Stimulated activated CD8-positive, alpha-beta memory T cell treated with anti-CD3 and anti-CD28 coated beads, Interleukin-12 subunit alpha, Interleukin-12 subunit beta, amount 100 ng/mL, for 4 hours (primary cell): Measurements from ENCODE around the gene LRRC71.

Source experiments
- DNase-seq: peaks from one replicate; pipeline ENCODE4 v3.0.0-alpha.2; 2020; ENCODE audit warnings: low read depth

The LRRC71 gene

GRCh38 chr1:156947127-156947526 is 26.7 kb downstream of the LRRC71 start:
- no peak for DNase-seq

GRCh38 chr1:156947818-156948525 is 27.5 kb downstream of the LRRC71 start:
- DNase-seq: no peak

- DNase-seq: no peak
Observed at GRCh38 chr1:156948708-156949107, 28.3 kb downstream of the LRRC71 start.

- no peak for DNase-seq
Observed at GRCh38 chr1:156949127-156949526, 28.7 kb downstream of the LRRC71 start.

- no peak for DNase-seq
Observed at GRCh38 chr1:156951371-156951770, 30.9 kb downstream of the LRRC71 start.

GRCh38 chr1:156953571-156953970 is 33.1 kb downstream of the LRRC71 start:
- no peak for DNase-seq

GRCh38 chr1:156956333-156956732 is 35.9 kb downstream of the LRRC71 start:
- no peak for DNase-seq

- no peak for DNase-seq
Observed at GRCh38 chr1:156957634-156958033, 37.2 kb downstream of the LRRC71 start.

GRCh38 chr1:156958247-156958714 is 37.8 kb downstream of the LRRC71 start:
- no peak for DNase-seq

GRCh38 chr1:156959414-156959813 is 39.0 kb downstream of the LRRC71 start:
- DNase-seq: no peak

- DNase-seq: no peak
Observed at GRCh38 chr1:156959925-156960324, 39.5 kb downstream of the LRRC71 start.

GRCh38 chr1:156961709-156962108 is 41.3 kb downstream of the LRRC71 start:
- DNase-seq: no peak

GRCh38 chr1:156963621-156964020 is 43.2 kb downstream of the LRRC71 start:
- DNase-seq: no peak

- no peak for DNase-seq
Observed at GRCh38 chr1:156964441-156964840, 44.0 kb downstream of the LRRC71 start.

- DNase-seq: no peak
Observed at GRCh38 chr1:156969496-156969895, 49.1 kb downstream of the LRRC71 start.

- no peak for DNase-seq
Observed at GRCh38 chr1:156970017-156970416, 49.6 kb downstream of the LRRC71 start.

GRCh38 chr1:156973417-156973816 is 53.0 kb downstream of the LRRC71 start:
- DNase-seq: no peak

- no peak for DNase-seq
Observed at GRCh38 chr1:156975084-156975483, 54.7 kb downstream of the LRRC71 start.

- DNase-seq: no peak
Observed at GRCh38 chr1:156980551-156980950, 60.1 kb downstream of the LRRC71 start.
